CD4-positive, alpha-beta T cell (primary cell): ENCODE results near the gene LDLRAD4. TPM values are rescaled to one million over a fixed set of nuclear protein-coding genes. Genes with fewer than 3 reads are reported as not detected.

Source experiments
- ATAC-seq: fragments of 200-7000 bp; cut with Tn5 transposase; one replicate; pipeline ENCODE4 v1.10.0; 2022; ENCODE audit warnings: mild to moderate bottlenecking; ENCODE audit not compliant: poor library complexity
- CTCF ChIA-PET: fragments of 350-600 bp; sonication (Branson Sonifier 250); formaldehyde crosslinking; loops from one replicate; lab custom pipeline; 2021; ENCODE audit warnings: antibody characterized with exemption, inconsistent platforms; lab: Charles Lee
- POLR2A ChIA-PET: fragments of 350-600 bp; sonication (Branson Sonifier 250); formaldehyde crosslinking; loops from one replicate; lab custom pipeline; 2021; ENCODE audit warnings: antibody characterized with exemption, inconsistent platforms; lab: Charles Lee
- DNase-seq, 14 experiments: peaks; one replicate each; pipeline ENCODE4 v3.0.0-alpha.2; 2013 to 2020; ENCODE audit warnings: mixed read lengths in 2 of 14
- H3K27ac ChIP-seq, 2 donors: one replicate each; pipeline versions ENCODE4 v1.5.1 to v1.7.0; 2013; ENCODE audit warnings: low read length in 2 of 2, low read depth in 1 of 2, mild to moderate bottlenecking in 1 of 2
- H3K27me3 ChIP-seq, 2 experiments: 1 replicate in 1 of 2; 2 replicates in 1 of 2; pipeline versions ENCODE4 v1.6.1 to v1.7.0; 2013; ENCODE audit warnings: low read length in 2 of 2, control low read depth in 1 of 2, mild to moderate bottlenecking in 1 of 2, moderate library complexity in 1 of 2; ENCODE audit not compliant: insufficient read depth in 2 of 2, control insufficient read depth in 1 of 2
- H3K36me3 ChIP-seq: one replicate; pipeline ENCODE4 v1.6.1; 2013; ENCODE audit warnings: low read length, control low read depth; ENCODE audit not compliant: insufficient read depth
- H3K4me1 ChIP-seq: one replicate; pipeline ENCODE4 v1.6.1; 2013; ENCODE audit warnings: low read length, control low read depth; ENCODE audit not compliant: insufficient read depth
- H3K4me3 ChIP-seq: one replicate; pipeline ENCODE4 v1.5.1; 2013; ENCODE audit warnings: mild to moderate bottlenecking, low read length, moderate library complexity
- H3K9me3 ChIP-seq, 2 experiments: 1 replicate in 1 of 2; 2 replicates in 1 of 2; pipeline versions ENCODE4 v1.6.1 to v1.7.0; 2013; ENCODE audit warnings: low read length in 2 of 2, mild to moderate bottlenecking in 2 of 2, control low read depth in 1 of 2, moderate library complexity in 1 of 2; ENCODE audit not compliant: control insufficient read depth in 1 of 2, insufficient read depth in 1 of 2
- H3K27ac Mint-ChIP-seq: one replicate; pipeline ENCODE4 v1.8.0; 2020; ENCODE audit warnings: mixed read lengths
- H3K27me3 Mint-ChIP-seq: one replicate; pipeline ENCODE4 v1.8.0; 2021; ENCODE audit warnings: mixed read lengths
- H3K36me3 Mint-ChIP-seq: one replicate; pipeline ENCODE4 v1.8.0; 2021; ENCODE audit warnings: low read depth, mixed read lengths
- H3K4me1 Mint-ChIP-seq: one replicate; pipeline ENCODE4 v1.8.0; 2021; ENCODE audit warnings: low read depth, mixed read lengths
- H3K4me3 Mint-ChIP-seq: one replicate; pipeline ENCODE4 v1.8.0; 2020; ENCODE audit warnings: mild to moderate bottlenecking, mixed read lengths
- H3K9me3 Mint-ChIP-seq: one replicate; pipeline ENCODE4 v1.8.0; 2020; ENCODE audit warnings: mixed read lengths
- CTCF ChIP-seq: fragments of 200-600 bp; IDR thresholded peaks from one replicate; pipeline ENCODE4 v1.8.0; 2022; ENCODE audit warnings: antibody characterized with exemption, mild to moderate bottlenecking
- intact Hi-C, 2 experiments: fragments of 100-400 bp; cut with DNase I in 1 of 2; cut with micrococcal nuclease in 1 of 2; formaldehyde crosslinking; loops; one replicate each; pipeline versions ENCODE4 v1.15.1 to v1.9.0; 2023 to 2025; cut with DNase I, micrococcal nuclease
- total RNA-seq, 174 experiments: library from RNA in 2 of 174; stranded (reverse) in 2 of 174; gene quantifications; one replicate each; pipeline ENCODE4 v1.2.3 and lab custom pipeline; 2021 to 2026

The LDLRAD4 gene
- total RNA-seq, 2 experiments from 2014 or later, result 51.9 to 52.7 TPM

- Mint-ChIP-seq H3K27me3 (no peaks in the 10 kb centered on the region), H3K36me3 (no peaks in the 10 kb centered on the region), H3K27ac (no peak overlapping the region), H3K4me1 (peaks cover 68% of the 10 kb centered on the region), H3K4me3 (no peak overlapping the region), H3K9me3 (no peaks in the 10 kb centered on the region)
- Histone ChIP-seq H3K9me3 (peaks cover 0 to 6% of the 10 kb centered on the region in 2 experiments), H3K27ac (no peak overlapping the region), H3K36me3 (no peaks in the 10 kb centered on the region), H3K4me1 (peaks cover 49% of the 10 kb centered on the region), H3K27me3 (no peaks in the 10 kb centered on the region), H3K4me3 (no peak overlapping the region)
- POLR2A ChIA-PET, result no interaction called here
- intact Hi-C loops, result no loop called here
- TF ChIP-seq CTCF, result no peak
- DNase-seq (no peak), ATAC-seq (no peak)
- CTCF ChIA-PET, result interaction anchor here (1.0 kb wide), 1 partner anchor 13 kb away, joined by 3 read pairs; no protein-coding TSS in a partner anchor
Measured at GRCh38 chr18:13285874-13286273, 67.3 kb downstream of the LDLRAD4 start.

- intact Hi-C loops, result no loop called here
- CTCF ChIA-PET, result interaction anchor here (1.0 kb wide), 1 partner anchor 13 kb away, joined by 3 read pairs; no protein-coding TSS in a partner anchor
- no peaks in the 10 kb centered on the region for H3K9me3 Mint-ChIP-seq
- no peak overlapping the region for H3K27ac Mint-ChIP-seq
- H3K4me1 Mint-ChIP-seq, result peaks cover 72% of the 10 kb centered on the region
- no peaks in the 10 kb centered on the region for H3K27me3 Mint-ChIP-seq
- no peak for DNase-seq
- no peak overlapping the region for H3K4me3 Mint-ChIP-seq
- TF ChIP-seq CTCF, result no peak
- peaks cover 47% of the 10 kb centered on the region for H3K4me1 ChIP-seq
- H3K36me3 Mint-ChIP-seq, result no peaks in the 10 kb centered on the region
- H3K9me3 ChIP-seq, result peaks cover 0 to 6% of the 10 kb centered on the region in 2 experiments
- POLR2A ChIA-PET, result no interaction called here
- ATAC-seq, result no peak
- no peaks in the 10 kb centered on the region for H3K36me3 ChIP-seq
- H3K27ac ChIP-seq, result no peak overlapping the region
- H3K4me3 ChIP-seq, result no peak overlapping the region
- no peaks in the 10 kb centered on the region for H3K27me3 ChIP-seq
Measured at GRCh38 chr18:13286456-13287125, 68.0 kb downstream of the LDLRAD4 start.

GRCh38 chr18:13287372-13287771 lies 68.8 kb downstream of the LDLRAD4 start:
- CTCF ChIA-PET, result no interaction called here
- H3K9me3 Mint-ChIP-seq, result no peaks in the 10 kb centered on the region
- no peak for TF ChIP-seq CTCF
- H3K4me1 ChIP-seq, result peaks cover 39% of the 10 kb centered on the region
- ATAC-seq (no peak), DNase-seq (peak in 2 of 14 experiments; percentile 43 to 60)
- H3K4me3 Mint-ChIP-seq, result no peak overlapping the region
- no peak overlapping the region for H3K27ac ChIP-seq
- H3K4me1 Mint-ChIP-seq, result peaks cover 64% of the 10 kb centered on the region
- no peaks in the 10 kb centered on the region for H3K27me3 ChIP-seq
- no peak overlapping the region for H3K27ac Mint-ChIP-seq
- intact Hi-C loops, result no loop called here
- no peak overlapping the region for H3K4me3 ChIP-seq
- H3K9me3 ChIP-seq, result peaks cover 0 to 6% of the 10 kb centered on the region in 2 experiments
- H3K36me3 ChIP-seq, result no peaks in the 10 kb centered on the region
- H3K36me3 Mint-ChIP-seq, result no peaks in the 10 kb centered on the region
- POLR2A ChIA-PET, result no interaction called here
- H3K27me3 Mint-ChIP-seq, result no peaks in the 10 kb centered on the region
